OCI-LY3 (cell line): ENCODE results near the gene RPS6KA2.

ENCODE experiments used
- H2AFZ ChIP-seq: fragments of 200-600, 300-600 bp; shearing (Covaris generic); 2 replicates; pipeline ENCODE4 v1.6.0; 2014; ENCODE audit warnings: antibody characterized with exemption, low read depth, low read length
- H3K27ac ChIP-seq: fragments of 200-600, 300-600 bp; sonication (generic); 2 replicates; pipeline ENCODE4 v1.5.1; 2014; ENCODE audit warnings: mild to moderate bottlenecking, low read length, moderate library complexity, mixed read lengths
- H3K27me3 ChIP-seq: fragments of 200-600, 300-600 bp; sonication (generic); 2 replicates; pipeline ENCODE4 v1.6.1; 2014; ENCODE audit warnings: low read depth, low read length, mixed read lengths
- H3K36me3 ChIP-seq: fragments of 200-600, 300-600 bp; sonication (generic); replicated peaks from 2 replicates; pipeline ENCODE3; 2014; ENCODE audit warnings: low read depth, low read length, mixed read lengths
- H3K4me1 ChIP-seq: fragments of 300-600, 200-600 bp; sonication (generic); 2 replicates; pipeline ENCODE4 v1.6.1; 2014; ENCODE audit warnings: low read length, mixed read lengths
- H3K4me2 ChIP-seq: fragments of 200-600, 300-600 bp; sonication (generic); 2 replicates; pipeline ENCODE4 v1.6.1; 2014; ENCODE audit warnings: low read length, mixed read lengths
- H3K4me3 ChIP-seq: fragments of 300-600, 200-600 bp; sonication (generic); 2 replicates; pipeline ENCODE4 v1.5.1; 2014; ENCODE audit warnings: antibody characterized with exemption, mild to moderate bottlenecking, low read length, moderate library complexity
- H3K79me2 ChIP-seq: fragments of 300-600, 200-600 bp; shearing (Covaris generic); 2 replicates; pipeline ENCODE4 v1.6.1; 2014; ENCODE audit warnings: mild to moderate bottlenecking, low read length, mixed read lengths
- H3K9ac ChIP-seq: fragments of 300-600, 200-600 bp; shearing (Covaris generic); 2 replicates; pipeline ENCODE4 v1.6.0; 2014; ENCODE audit warnings: mild to moderate bottlenecking, low read length, moderate library complexity
- H3K9me3 ChIP-seq: fragments of 200-600, 300-600 bp; shearing (Covaris generic); 2 replicates; pipeline ENCODE4 v1.6.1; 2014; ENCODE audit warnings: low read length, mixed read lengths; ENCODE audit not compliant: insufficient read depth
- H4K20me1 ChIP-seq: fragments of 200-600, 300-600 bp; sonication (generic); 2 replicates; pipeline ENCODE4 v1.6.1; 2016; ENCODE audit warnings: low read length, mixed read lengths; ENCODE audit not compliant: insufficient read depth
- CTCF ChIP-seq: fragments of 200-600, 300-600 bp; sonication (generic); IDR thresholded peaks from 2 replicates; pipeline ENCODE4 v1.5.1; 2014; ENCODE audit warnings: antibody characterized with exemption, low read length, low read depth
- EZH2phosphoT487 ChIP-seq: fragments of 200-600 bp; shearing (Covaris generic); IDR thresholded peaks from 2 replicates; pipeline ENCODE4 v1.6.1; 2018; ENCODE audit warnings: antibody characterized with exemption, mixed run types, low read depth

The RPS6KA2 gene

GRCh38 chr6:166570929-166571713 is 55.9 kb downstream of the RPS6KA2 start:
- H3K27me3 ChIP-seq = no peaks in the 10 kb centered on the region
- no peak overlapping the region for H3K27ac ChIP-seq
- no peaks in the 10 kb centered on the region for H3K9me3 ChIP-seq
- H2AFZ ChIP-seq = no peak overlapping the region
- no peak for TF ChIP-seq CTCF
- TF ChIP-seq EZH2phosphoT487 = no peak
- no peaks in the 10 kb centered on the region for H3K79me2 ChIP-seq
- no peaks in the 10 kb centered on the region for H4K20me1 ChIP-seq
- no peak overlapping the region for H3K4me3 ChIP-seq
- H3K9ac ChIP-seq = no peak overlapping the region
- H3K36me3 ChIP-seq = no peaks in the 10 kb centered on the region
- H3K4me1 ChIP-seq = no peaks in the 10 kb centered on the region
- no peak overlapping the region for H3K4me2 ChIP-seq

- H3K4me1 ChIP-seq = no peaks in the 10 kb centered on the region
- no peak overlapping the region for H3K4me3 ChIP-seq
- no peak overlapping the region for H3K4me2 ChIP-seq
- H3K9me3 ChIP-seq = no peaks in the 10 kb centered on the region
- H3K27ac ChIP-seq = no peak overlapping the region
- H3K36me3 ChIP-seq = no peaks in the 10 kb centered on the region
- TF ChIP-seq CTCF (no peak), EZH2phosphoT487 (no peak)
- no peaks in the 10 kb centered on the region for H4K20me1 ChIP-seq
- no peaks in the 10 kb centered on the region for H3K27me3 ChIP-seq
- no peak overlapping the region for H2AFZ ChIP-seq
- no peak overlapping the region for H3K9ac ChIP-seq
- no peaks in the 10 kb centered on the region for H3K79me2 ChIP-seq
These were observed 57.8 kb downstream of the RPS6KA2 start for GRCh38 chr6:166569206-166569605.

GRCh38 chr6:166567813-166568212 is 59.2 kb downstream of the RPS6KA2 start:
- no peak overlapping the region for H3K27ac ChIP-seq
- no peaks in the 10 kb centered on the region for H3K79me2 ChIP-seq
- H3K4me3 ChIP-seq = no peak overlapping the region
- no peak overlapping the region for H2AFZ ChIP-seq
- H3K36me3 ChIP-seq = no peaks in the 10 kb centered on the region
- H3K9me3 ChIP-seq = no peaks in the 10 kb centered on the region
- H3K4me1 ChIP-seq = no peaks in the 10 kb centered on the region
- H4K20me1 ChIP-seq = no peaks in the 10 kb centered on the region
- H3K27me3 ChIP-seq = no peaks in the 10 kb centered on the region
- no peak overlapping the region for H3K9ac ChIP-seq
- H3K4me2 ChIP-seq = no peak overlapping the region
- TF ChIP-seq CTCF (no peak), EZH2phosphoT487 (no peak)

GRCh38 chr6:166567107-166567506 is 59.9 kb downstream of the RPS6KA2 start:
- no peak overlapping the region for H3K4me3 ChIP-seq
- H3K79me2 ChIP-seq = no peaks in the 10 kb centered on the region
- H3K36me3 ChIP-seq = no peaks in the 10 kb centered on the region
- no peaks in the 10 kb centered on the region for H4K20me1 ChIP-seq
- no peak overlapping the region for H3K9ac ChIP-seq
- no peak overlapping the region for H2AFZ ChIP-seq
- H3K4me2 ChIP-seq = no peak overlapping the region
- H3K27ac ChIP-seq = no peak overlapping the region
- no peaks in the 10 kb centered on the region for H3K4me1 ChIP-seq
- TF ChIP-seq CTCF = no peak
- H3K9me3 ChIP-seq = no peaks in the 10 kb centered on the region
- H3K27me3 ChIP-seq = no peaks in the 10 kb centered on the region
